Activated CD8-positive, alpha-beta memory T cell treated with anti-CD3 and anti-CD28 coated beads for 36 hours (primary cell): ENCODE data around the gene TMEM266. TPM values are rescaled to one million over a fixed set of nuclear protein-coding genes. Genes with fewer than 3 reads are reported as not detected.

Experiments
- CTCF ChIA-PET: fragments of 350-600 bp; sonication (Branson Sonifier 250); formaldehyde crosslinking; loops from one replicate; lab custom pipeline; 2021; ENCODE audit warnings: antibody characterized with exemption; lab: Charles Lee
- POLR2A ChIA-PET: fragments of 350-600 bp; sonication (Branson Sonifier 250); formaldehyde crosslinking; loops from one replicate; lab custom pipeline; 2021; ENCODE audit warnings: antibody characterized with exemption; lab: Charles Lee
- total RNA-seq, 2 experiments: library from RNA; stranded (reverse); gene quantifications; one replicate each; pipeline ENCODE4 v1.2.3, GENCODE V29; 2021

The TMEM266 gene
- total RNA-seq, 2 experiments from 2014 or later = 0.30 to 0.40 TPM

- ChIA-PET POLR2A (no interaction called here), CTCF (interaction anchor here (1.3 kb wide), 1 partner anchor 23 kb away, joined by 3 read pairs; no protein-coding TSS in a partner anchor)
Observed at GRCh38 chr15:76116138-76116885, 56.5 kb downstream of the TMEM266 start.

GRCh38 chr15:76117181-76117580 is 57.4 kb downstream of the TMEM266 start:
- CTCF ChIA-PET = no interaction called here
- POLR2A ChIA-PET = interaction anchor here (0.6 kb wide), 1 partner anchor 386 kb away, joined by 3 read pairs; no protein-coding TSS in a partner anchor

GRCh38 chr15:76118767-76119166 is 59.0 kb downstream of the TMEM266 start:
- POLR2A ChIA-PET = no interaction called here
- CTCF ChIA-PET = no interaction called here

- ChIA-PET CTCF (no interaction called here), POLR2A (no interaction called here)
Observed at GRCh38 chr15:76123031-76123430, 63.2 kb downstream of the TMEM266 start.

- CTCF ChIA-PET = interaction anchor here (1.3 kb wide), 1 partner anchor 12 kb away, joined by 3 read pairs; no protein-coding TSS in a partner anchor
Observed at GRCh38 chr15:76127169-76127568, 67.4 kb downstream of the TMEM266 start.

GRCh38 chr15:76127880-76128279 is 68.1 kb downstream of the TMEM266 start:
- ChIA-PET POLR2A (no interaction called here), CTCF (no interaction called here)

More at GRCh38 chr15:76127169-76127568, 67.4 kb downstream of the TMEM266 start:
- POLR2A ChIA-PET = no interaction called here

- ChIA-PET POLR2A (no interaction called here), CTCF (no interaction called here)
Observed at GRCh38 chr15:76134537-76134936, 74.8 kb downstream of the TMEM266 start.

- ChIA-PET CTCF (interaction anchor here (0.9 to 2.1 kb wide), 3 partner anchors 9 to 15 kb away, joined by 3 to 7 read pairs (median 3); no protein-coding TSS in a partner anchor), POLR2A (no interaction called here)
Observed at GRCh38 chr15:76135516-76135915, 75.7 kb downstream of the TMEM266 start.

GRCh38 chr15:76138436-76138835 is 78.7 kb downstream of the TMEM266 start:
- CTCF ChIA-PET = interaction anchor here (0.7 to 4.4 kb wide), 8 partner anchors 9 to 329 kb away, joined by 3 to 68 read pairs (median 6); partner anchors contain the start of gene TMEM266
- POLR2A ChIA-PET = no interaction called here

- ChIA-PET POLR2A (no interaction called here), CTCF (interaction anchor here (0.7 to 4.4 kb wide), 12 partner anchors 7 to 330 kb away, joined by 3 to 68 read pairs (median 3); partner anchors contain the start of gene TMEM266)
Observed at GRCh38 chr15:76139368-76140073, 79.7 kb downstream of the TMEM266 start.

GRCh38 chr15:76140074-76140464 is 80.3 kb downstream of the TMEM266 start:
- CTCF ChIA-PET = interaction anchor here (0.7 to 4.4 kb wide), 10 partner anchors 8 to 353 kb away, joined by 3 to 68 read pairs (median 4); partner anchors contain the start of gene TMEM266
- POLR2A ChIA-PET = no interaction called here

- POLR2A ChIA-PET = no interaction called here
- CTCF ChIA-PET = interaction anchor here (1.2 to 1.9 kb wide), 4 partner anchors 8 to 89 kb away, joined by 3 to 7 read pairs (median 3); no protein-coding TSS in a partner anchor
Observed at GRCh38 chr15:76146812-76147211, 87.0 kb downstream of the TMEM266 start.

- POLR2A ChIA-PET = no interaction called here
- CTCF ChIA-PET = interaction anchor here (1.2 to 1.9 kb wide), 5 partner anchors 8 to 91 kb away, joined by 3 to 11 read pairs (median 5); no protein-coding TSS in a partner anchor
Observed at GRCh38 chr15:76147906-76148570, 88.3 kb downstream of the TMEM266 start.

- POLR2A ChIA-PET = no interaction called here
Observed at GRCh38 chr15:76149291-76149915, 89.6 kb downstream of the TMEM266 start.

GRCh38 chr15:76150513-76150912 is 90.7 kb downstream of the TMEM266 start:
- CTCF ChIA-PET = interaction anchor here (1.0 to 3.2 kb wide), 6 partner anchors 11 to 92 kb away, joined by 3 to 19 read pairs (median 3); no protein-coding TSS in a partner anchor
- POLR2A ChIA-PET = no interaction called here

More at GRCh38 chr15:76149291-76149915, 89.6 kb downstream of the TMEM266 start:
- CTCF ChIA-PET = interaction anchor here (1.1 to 3.2 kb wide), 7 partner anchors 10 to 91 kb away, joined by 3 to 19 read pairs (median 3); partner anchors contain the start of gene TMEM266

- ChIA-PET CTCF (interaction anchor here (0.6 to 3.2 kb wide), 8 partner anchors 12 to 316 kb away, joined by 3 to 19 read pairs (median 3); no protein-coding TSS in a partner anchor), POLR2A (no interaction called here)
Observed at GRCh38 chr15:76150971-76151598, 91.3 kb downstream of the TMEM266 start.

GRCh38 chr15:76151599-76151974 is 91.8 kb downstream of the TMEM266 start:
- POLR2A ChIA-PET = no interaction called here
- CTCF ChIA-PET = interaction anchor here (0.6 to 3.2 kb wide), 5 partner anchors 12 to 316 kb away, joined by 3 to 19 read pairs (median 5); no protein-coding TSS in a partner anchor

- CTCF ChIA-PET = interaction anchor here (0.6 to 3.2 kb wide), 2 partner anchors 13 to 1462 kb away, joined by 3 to 19 read pairs; no protein-coding TSS in a partner anchor
- POLR2A ChIA-PET = interaction anchor here (0.6 kb wide), 1 partner anchor 506 kb away, joined by 4 read pairs; no protein-coding TSS in a partner anchor
Observed at GRCh38 chr15:76152197-76152596, 92.4 kb downstream of the TMEM266 start.
